ENCODE measurements around the gene MPHOSPH9. TPM values are rescaled to one million over a fixed set of nuclear protein-coding genes. Genes with fewer than 3 reads are reported as not detected.

The MPHOSPH9 gene
- total RNA-seq, 1 donor from 2014 or later: 79.8 TPM

GRCh38 chr12:123200414-123200813 is 32.5 kb downstream of the MPHOSPH9 start:
- H3K9me3 Mint-ChIP-seq: no peaks in the 10 kb centered on the region
- H3K4me1 Mint-ChIP-seq: no peaks in the 10 kb centered on the region
- no peak for TF ChIP-seq CTCF (conservative IDR thresholded peaks at IDR 0.05)
- no peaks in the 10 kb centered on the region for H3K27me3 Mint-ChIP-seq (ENCODE audit: low read depth)
- H3K27ac Mint-ChIP-seq (ENCODE audit: unreplicated experiment): no peak overlapping the region
- peaks cover 10% of the 10 kb centered on the region for H3K36me3 Mint-ChIP-seq (ENCODE audit: low read depth)
- no peak overlapping the region for H3K4me3 Mint-ChIP-seq
- DNase-seq (ENCODE audit: low read depth, low spot score): no peak

GRCh38 chr12:123199936-123200335 is 33.0 kb downstream of the MPHOSPH9 start:
- Mint-ChIP-seq H3K9me3 (no peaks in the 10 kb centered on the region), H3K4me3 (no peak overlapping the region), H3K27ac (ENCODE audit: unreplicated experiment) (no peak overlapping the region), H3K4me1 (no peaks in the 10 kb centered on the region), H3K36me3 (ENCODE audit: low read depth) (peaks cover 9% of the 10 kb centered on the region), H3K27me3 (ENCODE audit: low read depth) (no peaks in the 10 kb centered on the region)
- no peak for TF ChIP-seq CTCF (conservative IDR thresholded peaks at IDR 0.05)
- no peak for DNase-seq (ENCODE audit: low read depth, low spot score)

GRCh38 chr12:123187637-123188036 is 45.3 kb downstream of the MPHOSPH9 start:
- Mint-ChIP-seq H3K36me3 (ENCODE audit: low read depth) (peaks cover 11% of the 10 kb centered on the region), H3K27me3 (ENCODE audit: low read depth) (no peaks in the 10 kb centered on the region), H3K9me3 (no peaks in the 10 kb centered on the region), H3K4me1 (no peaks in the 10 kb centered on the region), H3K4me3 (no peak overlapping the region), H3K27ac (ENCODE audit: unreplicated experiment) (no peak overlapping the region)
- TF ChIP-seq CTCF (conservative IDR thresholded peaks at IDR 0.05): no peak
- no peak for DNase-seq (ENCODE audit: low read depth, low spot score)

DNA sequence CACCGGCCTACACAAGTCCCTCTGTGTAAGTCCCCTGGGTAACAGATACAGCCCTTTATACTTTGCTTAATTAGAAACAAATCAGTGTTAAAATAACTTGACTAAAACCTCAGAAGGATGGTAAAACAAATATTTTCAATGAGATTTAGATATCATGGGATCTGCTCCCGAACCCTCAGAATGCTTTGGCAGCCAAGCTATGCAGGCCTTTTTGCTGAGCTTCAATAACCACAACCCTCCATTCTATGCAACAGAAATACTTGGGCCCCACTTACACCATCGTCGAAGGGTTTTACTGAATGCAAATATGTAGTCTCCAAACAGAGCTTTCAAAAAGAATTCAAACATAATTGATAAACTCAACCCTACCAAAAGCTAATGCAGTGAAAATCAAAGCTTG is 52.8 kb downstream of the MPHOSPH9 start:
- no peak overlapping the region for H3K27ac Mint-ChIP-seq (ENCODE audit: unreplicated experiment)
- H3K36me3 Mint-ChIP-seq (ENCODE audit: low read depth): peaks cover 16% of the 10 kb centered on the region
- TF ChIP-seq CTCF (conservative IDR thresholded peaks at IDR 0.05): no peak
- H3K27me3 Mint-ChIP-seq (ENCODE audit: low read depth): no peaks in the 10 kb centered on the region
- no peaks in the 10 kb centered on the region for H3K9me3 Mint-ChIP-seq
- no peaks in the 10 kb centered on the region for H3K4me1 Mint-ChIP-seq
- no peak overlapping the region for H3K4me3 Mint-ChIP-seq
- DNase-seq (ENCODE audit: low read depth, low spot score): no peak

- TF ChIP-seq CTCF (conservative IDR thresholded peaks at IDR 0.05): no peak
- Mint-ChIP-seq H3K27ac (ENCODE audit: unreplicated experiment) (no peak overlapping the region), H3K36me3 (ENCODE audit: low read depth) (peaks cover 11% of the 10 kb centered on the region), H3K4me3 (no peak overlapping the region), H3K4me1 (no peaks in the 10 kb centered on the region), H3K27me3 (ENCODE audit: low read depth) (no peaks in the 10 kb centered on the region), H3K9me3 (no peaks in the 10 kb centered on the region)
- DNase-seq (ENCODE audit: low read depth, low spot score): no peak
These were observed 61.0 kb downstream of the MPHOSPH9 start for GRCh38 chr12:123171967-123172366.

GRCh38 chr12:123167329-123167728 is 65.6 kb downstream of the MPHOSPH9 start:
- no peaks in the 10 kb centered on the region for H3K9me3 Mint-ChIP-seq
- no peak overlapping the region for H3K27ac Mint-ChIP-seq (ENCODE audit: unreplicated experiment)
- no peak overlapping the region for H3K4me3 Mint-ChIP-seq
- H3K4me1 Mint-ChIP-seq: no peaks in the 10 kb centered on the region
- H3K27me3 Mint-ChIP-seq (ENCODE audit: low read depth): no peaks in the 10 kb centered on the region
- peaks cover 4% of the 10 kb centered on the region for H3K36me3 Mint-ChIP-seq (ENCODE audit: low read depth)
- no peak for DNase-seq (ENCODE audit: low read depth, low spot score)
- TF ChIP-seq CTCF (conservative IDR thresholded peaks at IDR 0.05): no peak
